Anterior cingulate cortex (tissue), 58 donors: Measurements from ENCODE around the gene OSBPL6.

ENCODE experiments used
- DNase-seq, 58 donors: peaks; one replicate each; lab custom pipeline; 2025; lab: John Stamatoyannopoulos, UW

Gene OSBPL6

GRCh38 chr2:178233428-178233827 lies 39.1 kb downstream of the OSBPL6 start:
- DNase-seq, result no peak

- DNase-seq, result no peak
These were observed 40.3 kb downstream of the OSBPL6 start for GRCh38 chr2:178234648-178235047.

GRCh38 chr2:178237488-178238153 lies 43.3 kb downstream of the OSBPL6 start:
- no peak for DNase-seq

GRCh38 chr2:178238154-178238521 lies 43.8 kb downstream of the OSBPL6 start:
- no peak for DNase-seq

GRCh38 chr2:178238750-178239149 lies 44.4 kb downstream of the OSBPL6 start:
- DNase-seq, result no peak

GRCh38 chr2:178241844-178242551 lies 47.7 kb downstream of the OSBPL6 start:
- DNase-seq, result peak in 47 of 58 donors; percentile 1 to 83 (median 45)

GRCh38 chr2:178242552-178242883 lies 48.2 kb downstream of the OSBPL6 start:
- DNase-seq, result no peak

GRCh38 chr2:178243961-178244360 lies 49.6 kb downstream of the OSBPL6 start:
- no peak for DNase-seq

- DNase-seq, result no peak
These were observed 50.5 kb downstream of the OSBPL6 start for GRCh38 chr2:178244777-178245176.

- DNase-seq, result no peak
These were observed 52.4 kb downstream of the OSBPL6 start for GRCh38 chr2:178246696-178247095.

- peak in 1 of 58 donors; percentile 11 for DNase-seq
These were observed 52.9 kb downstream of the OSBPL6 start for GRCh38 chr2:178247250-178247649.

- DNase-seq, result peak in 1 of 58 donors; percentile 6
These were observed 56.1 kb downstream of the OSBPL6 start for GRCh38 chr2:178250429-178250828.

GRCh38 chr2:178251151-178251955 lies 57.0 kb downstream of the OSBPL6 start:
- DNase-seq, result peak in 1 of 58 donors; percentile 24

- DNase-seq, result no peak
These were observed 62.2 kb downstream of the OSBPL6 start for GRCh38 chr2:178256382-178257042.

GRCh38 chr2:178257127-178257526 lies 62.8 kb downstream of the OSBPL6 start:
- DNase-seq, result no peak

GRCh38 chr2:178258916-178259315 lies 64.6 kb downstream of the OSBPL6 start:
- no peak for DNase-seq

GRCh38 chr2:178263159-178263860 lies 69.0 kb downstream of the OSBPL6 start:
- DNase-seq, result no peak

- DNase-seq, result no peak
These were observed 69.9 kb downstream of the OSBPL6 start for GRCh38 chr2:178264211-178264610.

- DNase-seq, result no peak
These were observed 71.5 kb downstream of the OSBPL6 start for GRCh38 chr2:178265851-178266250.

- no peak for DNase-seq
These were observed 72.1 kb downstream of the OSBPL6 start for GRCh38 chr2:178266445-178266844.
